Measurements from ENCODE around the gene MICALL1. TPM values are rescaled to one million over a fixed set of nuclear protein-coding genes. Genes with fewer than 3 reads are reported as not detected.
"Not testable (repeated sequence)": the region's sequence is repeated elsewhere in the genome, so short reads cannot be mapped to it uniquely, and the experiment has no call there.

Gene MICALL1
- total and polyA plus RNA-seq, 7 donors = 8.4 to 109 (median 23.9) TPM

DNA sequence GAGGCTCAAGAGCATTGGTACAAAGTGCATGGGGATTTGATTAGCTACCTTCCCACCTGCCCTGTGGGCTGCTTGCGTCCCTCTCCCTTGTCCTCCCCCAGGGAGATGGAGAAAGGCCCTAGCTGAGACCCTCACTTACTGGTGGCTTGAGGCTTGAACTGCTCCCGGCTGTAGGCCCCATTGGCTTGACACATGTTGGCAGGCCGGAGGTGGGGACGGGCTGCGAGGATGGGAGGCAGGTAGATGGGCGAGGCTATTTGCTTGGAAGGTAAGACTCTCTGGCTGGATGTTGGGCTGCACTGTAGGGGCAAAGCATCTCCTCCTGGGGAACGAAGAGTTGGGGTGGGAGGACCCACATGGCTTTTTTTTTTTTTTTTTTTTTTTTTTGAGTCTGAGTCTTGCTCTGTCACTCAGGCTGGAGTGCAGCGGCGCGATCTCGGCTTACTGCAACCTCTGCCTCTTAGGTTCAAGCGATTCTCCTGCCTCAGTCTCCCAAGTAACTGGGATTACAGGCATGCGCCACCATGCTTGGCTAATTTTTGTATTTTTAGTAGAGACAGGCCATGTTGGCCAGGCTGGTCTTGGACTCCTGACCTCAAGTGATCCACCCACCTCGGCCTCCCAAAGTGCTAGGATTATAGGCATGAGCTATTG, 41.2 kb downstream of the MICALL1 start:
- H3K4me1 ChIP-seq; H3K27me3 ChIP-seq; intact Hi-C loops (cut with DNase I); H3K4me3 ChIP-seq; H3K9me3 ChIP-seq; H3K27ac ChIP-seq; DNase-seq: not testable (repeated sequence)
- H3K36me3 ChIP-seq = peaks cover 10 to 34% (median 21%) of the 10 kb centered on the region in 4 donors
- peak in 1 of 4 donors; percentile 19 for TF ChIP-seq POLR2AphosphoS5 (IDR thresholded peaks at IDR 0.05)
- WGBS, 2 donors = 91 to 93% methylated on average over 14 of the region's 14 CpGs

DNA sequence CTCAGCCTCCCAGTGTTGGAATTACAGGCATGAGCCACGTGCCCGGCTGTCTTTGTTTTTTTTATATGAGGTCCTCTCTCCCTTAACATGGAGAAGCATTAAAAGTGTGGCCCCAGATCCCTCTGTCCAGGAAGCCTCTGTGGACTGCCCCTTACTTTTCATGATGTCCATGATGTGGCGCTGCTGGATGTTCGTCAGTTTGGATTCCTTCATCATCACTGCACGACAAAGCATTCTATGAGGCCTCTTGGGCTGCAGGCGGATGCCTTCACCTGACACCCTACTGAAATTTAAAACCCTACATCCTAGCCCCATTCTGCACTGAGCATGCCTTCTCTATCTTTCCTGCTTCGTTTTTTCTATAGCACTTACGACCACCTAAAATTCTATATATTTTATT, 45.2 kb downstream of the MICALL1 start:
- TF ChIP-seq, protein P1, sequence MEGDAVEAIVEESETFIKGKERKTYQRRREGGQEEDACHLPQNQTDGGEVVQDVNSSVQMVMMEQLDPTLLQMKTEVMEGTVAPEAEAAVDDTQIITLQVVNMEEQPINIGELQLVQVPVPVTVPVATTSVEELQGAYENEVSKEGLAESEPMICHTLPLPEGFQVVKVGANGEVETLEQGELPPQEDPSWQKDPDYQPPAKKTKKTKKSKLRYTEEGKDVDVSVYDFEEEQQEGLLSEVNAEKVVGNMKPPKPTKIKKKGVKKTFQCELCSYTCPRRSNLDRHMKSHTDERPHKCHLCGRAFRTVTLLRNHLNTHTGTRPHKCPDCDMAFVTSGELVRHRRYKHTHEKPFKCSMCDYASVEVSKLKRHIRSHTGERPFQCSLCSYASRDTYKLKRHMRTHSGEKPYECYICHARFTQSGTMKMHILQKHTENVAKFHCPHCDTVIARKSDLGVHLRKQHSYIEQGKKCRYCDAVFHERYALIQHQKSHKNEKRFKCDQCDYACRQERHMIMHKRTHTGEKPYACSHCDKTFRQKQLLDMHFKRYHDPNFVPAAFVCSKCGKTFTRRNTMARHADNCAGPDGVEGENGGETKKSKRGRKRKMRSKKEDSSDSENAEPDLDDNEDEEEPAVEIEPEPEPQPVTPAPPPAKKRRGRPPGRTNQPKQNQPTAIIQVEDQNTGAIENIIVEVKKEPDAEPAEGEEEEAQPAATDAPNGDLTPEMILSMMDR (IDR thresholded peaks at IDR 0.05) = no peak
- peak in 1 of 4 donors; percentile 5 for TF ChIP-seq POLR2AphosphoS5 (IDR thresholded peaks at IDR 0.05)
- intact Hi-C loops (cut with DNase I) = loop anchor here (10.0 kb wide), 1 partner anchor 327 kb away; no protein-coding TSS in a partner anchor
- no peak overlapping the region for H3K27ac ChIP-seq
- H3K4me3 ChIP-seq = no peak overlapping the region
- H3K36me3 ChIP-seq = peaks cover 0 to 9% (median 0%) of the 10 kb centered on the region in 4 donors
- no peaks in the 10 kb centered on the region for H3K27me3 ChIP-seq
- peaks cover 0 to 27% (median 23%) of the 10 kb centered on the region in 4 donors for H3K4me1 ChIP-seq
- 61 to 68% methylated on average over 8 of the region's 8 CpGs for WGBS, 2 donors
- no peak for DNase-seq
- no peaks in the 10 kb centered on the region for H3K9me3 ChIP-seq

DNA sequence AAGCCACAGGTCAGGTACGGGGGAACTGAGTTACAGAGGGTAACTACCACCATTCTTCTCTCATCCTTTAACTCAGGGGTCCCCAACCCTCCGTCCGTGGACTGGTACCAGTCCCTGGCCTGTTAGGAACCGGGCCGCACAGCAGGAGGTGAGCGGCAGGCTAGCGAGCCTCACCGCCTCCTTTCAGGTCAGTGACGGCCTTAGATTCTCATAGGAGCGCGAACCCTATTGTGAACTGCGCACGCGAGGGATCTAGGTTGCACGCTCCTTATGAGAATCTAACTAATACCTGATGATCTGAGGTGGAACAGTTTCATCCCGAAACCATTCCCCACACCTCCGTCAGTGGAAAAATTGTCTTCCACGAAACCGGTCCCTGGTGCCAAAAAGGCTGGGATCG, 46.5 kb downstream of the MICALL1 start:
- not testable (repeated sequence) for H3K27me3 ChIP-seq, DNase-seq, H3K9me3 ChIP-seq
- peak overlapping the region in 3 of 4 donors; percentile 76 to 83 (median 81) for H3K27ac ChIP-seq
- H3K4me1 ChIP-seq = peaks cover 0 to 27% (median 23%) of the 10 kb centered on the region in 4 donors
- 6 to 13% methylated on average over 20 of the region's 20 CpGs for WGBS, 2 donors
- peak in 2 of 4 donors; percentile 3 to 6 for TF ChIP-seq POLR2AphosphoS5 (IDR thresholded peaks at IDR 0.05)
- H3K36me3 ChIP-seq = peaks cover 0 to 17% (median 11%) of the 10 kb centered on the region in 4 donors
- intact Hi-C loops (cut with DNase I) = loop anchor here (10.0 kb wide), 1 partner anchor 328 kb away; no protein-coding TSS in a partner anchor
- peak overlapping the region; percentile 69 to 80 (median 72) for H3K4me3 ChIP-seq

DNA sequence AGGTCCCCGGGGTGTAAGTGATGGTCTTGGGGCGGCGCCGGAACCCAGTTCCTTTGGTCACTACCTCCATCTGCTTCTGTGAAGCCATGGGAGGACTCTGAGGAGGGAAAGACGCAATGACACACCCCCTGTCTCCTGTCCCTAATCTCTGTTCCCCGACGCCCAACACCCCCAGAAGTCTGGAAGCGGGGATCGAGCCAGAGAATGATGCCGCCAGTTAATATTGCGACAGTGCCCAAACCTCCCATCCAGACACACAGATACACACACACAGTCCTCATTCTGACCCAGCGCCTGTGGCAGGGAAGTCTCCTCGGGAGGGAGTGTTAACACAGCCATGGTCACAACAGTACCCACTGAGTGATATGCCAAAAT, 47.0 kb downstream of the MICALL1 start:
- Histone ChIP-seq H3K27ac (peak overlapping the region; percentile 67 to 83 (median 78)), H3K9me3 (no peaks in the 10 kb centered on the region), H3K27me3 (no peaks in the 10 kb centered on the region), H3K4me1 (peaks cover 0 to 27% (median 23%) of the 10 kb centered on the region in 4 donors), H3K4me3 (peak overlapping the region; percentile 69 to 80 (median 72)), H3K36me3 (peaks cover 0 to 21% (median 12%) of the 10 kb centered on the region in 4 donors)
- no peak for DNase-seq
- TF ChIP-seq, protein P1 (IDR thresholded peaks at IDR 0.05) = no peak
- no peak for TF ChIP-seq POLR2AphosphoS5 (IDR thresholded peaks at IDR 0.05)
- no peak for TF ChIP-seq EP300 (IDR thresholded peaks at IDR 0.05)
- no peak for TF ChIP-seq POLR2A (IDR thresholded peaks at IDR 0.05)
- intact Hi-C loops (cut with DNase I) = loop anchor here (10.0 kb wide), 1 partner anchor 328 kb away; no protein-coding TSS in a partner anchor
- 0 to 2% methylated on average over 13 of the region's 13 CpGs for WGBS, 2 donors

DNA sequence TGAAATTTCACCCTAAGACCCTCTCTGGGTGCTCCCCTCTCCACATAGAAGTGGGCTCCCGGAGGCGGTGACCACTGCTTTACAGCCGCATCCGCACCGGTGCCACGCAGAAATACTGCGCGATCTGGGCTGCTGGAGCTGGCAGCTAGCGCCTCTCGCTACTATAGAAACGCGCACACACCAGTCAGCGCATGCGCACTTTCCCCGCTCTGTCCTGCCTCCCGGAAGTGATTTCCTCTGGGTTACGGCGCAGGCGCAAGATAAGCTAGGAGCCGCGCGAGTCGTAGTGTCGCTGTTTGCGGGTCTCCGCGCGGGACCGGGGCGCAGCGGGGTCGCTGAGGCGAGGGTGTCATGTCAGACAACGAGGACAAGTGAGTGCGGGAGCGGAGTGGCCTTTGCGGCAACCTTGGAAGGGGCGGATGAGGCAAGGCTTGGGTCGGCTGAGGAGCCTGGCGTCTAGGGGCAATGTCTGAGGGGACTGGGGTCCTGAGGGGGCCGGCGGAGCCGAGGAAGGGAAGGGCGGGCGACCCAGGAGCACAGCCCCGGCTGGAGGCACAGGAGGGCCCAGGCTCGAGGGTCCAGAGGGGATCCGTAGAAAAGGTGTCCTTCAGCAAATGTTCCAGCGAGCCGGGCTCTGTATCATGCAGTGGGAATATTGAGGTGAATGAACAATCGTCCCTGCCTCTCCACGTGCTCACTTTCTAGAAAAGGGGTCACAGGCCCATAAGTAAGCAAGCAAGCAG, 47.5 kb downstream of the MICALL1 start, which contains the start of the genes C22orf23 and POLR2F:
Gene C22orf23 (minus strand): TSS at position 165 of the 743 bp plus-strand sequence. CDS start 452 bp downstream, outside the sequence.
Gene POLR2F (plus strand): TSS at position 263 of the 743 bp plus-strand sequence. CDS start 89 bp downstream, at position 352.
- intact Hi-C loops (cut with DNase I) = loop anchor here (10.0 kb wide), 1 partner anchor 329 kb away; no protein-coding TSS in a partner anchor
- H3K9me3 ChIP-seq = no peaks in the 10 kb centered on the region
- TF ChIP-seq POLR2A (IDR thresholded peaks at IDR 0.05) (peak; percentile 40 to 72), POLR2AphosphoS5 (IDR thresholded peaks at IDR 0.05) (peak; percentile 82 to 94 (median 89)), EP300 (IDR thresholded peaks at IDR 0.05) (no peak)
- TF ChIP-seq, protein P1 (IDR thresholded peaks at IDR 0.05) = no peak

More for the DNA sequence above, 47.5 kb downstream of the MICALL1 start, which contains the start of the genes C22orf23 and POLR2F:
- 0% methylated on average over 52 of the region's 52 CpGs for WGBS, 2 donors
- Histone ChIP-seq H3K4me3 (peak within 1 kb of the TSS; percentile 69 to 80 (median 72)), H3K27ac (peak within 1 kb of the TSS; percentile 67 to 83 (median 78)), H3K4me1 (peaks cover 0 to 27% (median 23%) of the 10 kb centered on the region in 4 donors), H3K36me3 (peaks cover 2 to 27% (median 16%) of the 10 kb centered on the region in 4 donors), H3K27me3 (no peaks in the 10 kb centered on the region)
- peak; percentile 98 for DNase-seq

Data from sigmoid colon (tissue), 7 donors.